Posterior vena cava (tissue), 2 donors: ENCODE measurements around the gene UBL3. TPM values are rescaled to one million over a fixed set of nuclear protein-coding genes. Genes with fewer than 3 reads are reported as not detected.

Source experiments
- DNase-seq: peaks from one replicate; pipeline ENCODE4 v3.0.0-alpha.2; 2020; ENCODE audit warnings: low spot score
- intact Hi-C, 2 donors: fragments of 100-400 bp; cut with DNase I; formaldehyde crosslinking; loops; one replicate each; pipeline versions ENCODE4 v1.14.1 to v1.14.2; 2022 to 2023
- total RNA-seq, 2 donors: library from RNA; stranded (reverse); fragmentation: NEBNext Ultra II Directional; extraction: Animal tissue kit (Norgen Biotek cat#: 25700); gene quantifications; one replicate each; pipeline ENCODE4 v1.2.1, GENCODE V29; 2021
- donor health status: DM: yes; HTN: yes; CAD: no.
- donor health status: DM: yes; HTN: yes; CAD: no.

UBL3 gene
- total RNA-seq, 2 donors from 2014 or later, result 29.6 to 32.9 TPM

GRCh38 chr13:29830000-29830399 is 20.4 kb downstream of the UBL3 start:
- DNase-seq, result no peak
- intact Hi-C loops, result no loop called here

DNA sequence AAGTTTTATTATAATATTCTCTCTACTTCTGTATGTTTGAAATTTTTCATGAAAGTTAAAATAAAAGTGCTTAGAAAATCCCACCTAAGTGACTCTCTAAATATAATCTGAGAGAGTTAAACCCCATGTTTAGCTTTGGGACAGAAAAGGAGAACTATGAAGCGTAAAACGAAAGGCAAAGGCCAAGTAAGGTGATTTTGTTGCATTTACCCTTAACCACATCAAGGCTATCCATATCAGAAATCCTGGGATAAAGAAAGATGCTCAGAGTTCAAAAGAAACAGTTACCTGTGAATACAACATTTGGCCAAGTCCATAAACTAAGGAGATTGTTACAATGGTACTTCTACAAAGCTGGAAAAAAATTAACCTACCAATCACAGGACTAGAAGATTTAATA is 31.3 kb downstream of the UBL3 start:
- intact Hi-C loops, result no loop called here
- DNase-seq, result no peak

DNA sequence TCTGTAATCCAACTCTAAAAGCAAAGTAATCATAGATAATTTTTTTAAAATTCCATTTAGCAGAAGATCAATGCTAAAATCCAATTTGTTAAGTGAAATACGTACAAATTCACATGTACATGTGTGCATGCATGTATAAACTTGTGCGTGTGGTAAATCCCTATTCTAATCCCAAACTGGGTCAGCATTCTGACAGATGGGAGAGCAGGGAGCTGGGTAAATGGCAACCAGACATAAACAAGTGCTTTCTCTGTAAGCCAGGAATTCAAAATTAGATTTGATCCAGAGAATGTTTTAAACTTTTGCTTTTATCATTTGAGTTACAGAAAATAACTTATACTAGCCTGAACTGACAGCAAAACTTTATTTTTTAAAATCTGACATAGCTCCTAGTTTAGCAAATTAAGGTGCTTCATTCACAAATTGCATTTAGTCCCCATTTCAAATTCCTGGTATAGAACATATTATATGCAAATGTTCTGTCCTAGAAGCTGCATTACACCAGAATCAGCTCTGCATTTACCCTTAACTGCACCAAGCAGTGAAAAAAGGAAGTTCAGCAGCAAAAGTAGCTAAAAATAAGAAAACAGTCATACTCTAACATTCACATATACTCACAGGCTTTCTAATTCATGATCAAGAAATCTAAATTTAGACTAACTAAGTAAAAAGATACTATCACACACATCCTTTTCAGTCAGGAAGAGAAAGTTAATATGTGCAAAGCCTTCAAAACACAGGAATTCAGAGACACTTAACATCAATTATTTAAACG is 32.6 kb downstream of the UBL3 start:
- intact Hi-C loops, result no loop called here
- no peak for DNase-seq

GRCh38 chr13:29816715-29817114 is 33.7 kb downstream of the UBL3 start:
- no peak for DNase-seq
- intact Hi-C loops, result no loop called here

GRCh38 chr13:29815336-29815735 is 35.1 kb downstream of the UBL3 start:
- no peak for DNase-seq
- intact Hi-C loops, result no loop called here

GRCh38 chr13:29810898-29811297 is 39.5 kb downstream of the UBL3 start:
- intact Hi-C loops, result no loop called here
- DNase-seq, result no peak

DNA sequence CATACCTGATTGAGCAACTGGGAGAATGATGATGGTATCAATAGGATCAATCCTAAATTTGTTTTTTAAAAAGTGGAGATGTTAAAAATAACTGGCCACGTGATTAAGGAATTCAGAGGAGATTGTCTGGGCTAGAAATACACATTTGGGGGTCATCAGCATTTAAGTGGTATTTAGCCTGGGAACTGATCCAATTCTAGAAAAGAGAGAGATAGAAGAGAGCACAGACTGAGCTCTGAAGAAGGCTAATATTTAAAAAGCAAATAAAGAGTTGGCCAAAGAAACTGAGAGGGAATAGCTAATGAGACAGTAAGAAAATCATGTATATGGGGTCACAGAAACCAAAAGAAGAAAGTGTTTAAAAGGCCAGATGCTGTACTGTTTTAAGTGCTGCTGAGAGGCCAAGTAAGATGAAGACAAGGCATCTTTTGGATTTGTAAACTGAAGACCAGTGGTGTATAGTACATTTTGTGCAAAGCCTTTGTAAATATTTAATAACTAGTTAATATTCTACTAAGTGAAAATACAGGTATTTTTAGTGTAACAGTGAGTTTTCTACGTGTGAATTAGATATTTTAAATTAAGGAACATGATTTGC is 40.2 kb downstream of the UBL3 start:
- intact Hi-C loops, result no loop called here
- DNase-seq, result no peak

- intact Hi-C loops, result no loop called here
- no peak for DNase-seq
Observed at GRCh38 chr13:29808264-29808663, 42.2 kb downstream of the UBL3 start.

DNA sequence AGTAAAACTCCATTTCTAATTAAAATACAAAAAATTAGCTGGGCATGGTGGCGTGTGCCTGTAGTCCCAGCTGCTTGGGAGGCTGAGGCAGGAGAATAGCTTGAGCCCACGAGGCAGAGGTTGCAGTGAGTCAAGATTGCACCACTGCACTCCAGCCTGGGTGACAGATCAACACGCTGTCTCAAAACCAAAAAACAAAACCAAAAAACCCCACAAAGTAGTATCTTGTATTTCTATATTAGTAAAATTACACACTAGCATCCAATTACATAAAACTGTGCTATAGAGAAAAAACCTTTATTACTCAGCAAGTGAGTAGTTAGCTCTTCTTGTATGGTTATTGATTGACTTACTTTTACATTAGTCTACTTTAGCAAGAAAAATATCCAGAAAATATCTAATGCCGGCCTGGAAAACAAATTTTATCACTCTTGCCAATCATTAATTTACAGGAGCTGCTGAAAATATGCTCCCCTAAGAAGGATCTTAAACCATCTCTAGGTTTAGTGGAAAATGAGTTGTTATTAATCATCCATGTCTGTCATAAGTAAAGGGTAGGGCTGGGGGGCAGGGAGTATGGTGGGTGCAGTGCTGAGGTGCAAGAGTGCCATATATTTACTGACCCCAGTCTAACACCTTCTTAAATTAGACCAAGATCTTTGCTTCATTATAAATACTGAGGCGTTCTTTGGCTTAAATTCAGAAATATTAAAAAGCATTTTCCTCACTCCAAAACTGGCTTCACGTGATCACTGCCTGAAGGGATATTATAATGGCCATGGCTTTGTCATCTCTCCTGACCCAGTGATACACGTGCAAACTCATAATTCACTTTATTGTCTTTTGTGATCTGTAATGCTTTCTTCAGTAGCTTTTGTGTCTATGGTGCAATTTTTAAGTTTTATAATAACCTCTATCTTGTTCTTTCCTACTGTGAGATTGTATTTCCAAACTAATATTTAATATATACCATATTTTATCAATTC is 44.1 kb downstream of the UBL3 start:
- DNase-seq, result no peak
- intact Hi-C loops, result no loop called here

GRCh38 chr13:29803221-29803620 is 47.2 kb downstream of the UBL3 start:
- no peak for DNase-seq
- intact Hi-C loops, result no loop called here

DNA sequence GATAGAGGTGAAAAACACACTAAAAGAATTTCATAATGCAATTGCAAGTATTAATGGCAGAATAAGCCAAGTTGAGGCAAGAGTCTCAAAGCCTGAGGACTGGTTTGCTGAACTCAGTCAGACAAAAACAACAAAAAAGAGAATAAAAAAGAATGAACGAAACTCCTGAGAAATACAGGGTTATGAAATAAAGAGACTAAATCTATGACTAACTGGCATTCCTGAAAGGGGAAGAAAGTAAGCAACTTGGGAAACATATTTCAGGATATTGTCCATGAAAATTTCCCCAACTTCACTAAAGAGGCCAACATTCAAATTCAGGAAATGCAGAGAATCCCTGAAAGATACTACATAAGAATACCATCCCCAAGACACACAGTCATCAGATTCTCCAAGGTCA is 47.8 kb downstream of the UBL3 start:
- no peak for DNase-seq
- intact Hi-C loops, result no loop called here

DNA sequence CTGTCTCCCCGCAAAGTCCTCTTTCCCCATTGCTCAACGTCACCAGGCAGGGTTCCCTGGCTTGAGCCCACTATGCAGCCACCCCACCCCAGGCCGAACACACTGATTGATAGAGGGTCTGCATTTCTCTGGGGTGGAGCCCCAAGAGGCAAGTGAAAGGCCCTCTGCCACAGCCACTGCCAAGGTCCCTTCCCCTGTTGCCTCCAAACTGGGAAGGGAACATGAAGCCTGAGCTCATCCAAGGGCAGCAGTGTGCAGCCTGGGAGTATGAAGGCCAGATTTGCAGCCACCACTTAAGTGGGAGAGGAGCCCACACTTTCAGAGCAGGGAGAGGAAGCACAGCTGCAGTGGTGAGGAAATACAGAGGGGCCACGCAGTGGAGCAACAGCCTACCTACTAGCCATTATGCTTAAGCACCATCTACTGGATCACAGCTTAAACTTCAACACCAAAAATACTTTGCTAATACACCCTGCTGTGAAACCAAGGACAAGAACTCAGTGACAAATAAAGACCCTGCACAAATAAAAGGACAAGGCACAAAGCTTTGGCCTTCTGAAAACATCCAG is 48.6 kb downstream of the UBL3 start:
- no peak for DNase-seq
- intact Hi-C loops, result loop anchor here in 1 of 2 donors (1.0 kb wide), 1 partner anchor 22 kb away; no protein-coding TSS in a partner anchor

DNA sequence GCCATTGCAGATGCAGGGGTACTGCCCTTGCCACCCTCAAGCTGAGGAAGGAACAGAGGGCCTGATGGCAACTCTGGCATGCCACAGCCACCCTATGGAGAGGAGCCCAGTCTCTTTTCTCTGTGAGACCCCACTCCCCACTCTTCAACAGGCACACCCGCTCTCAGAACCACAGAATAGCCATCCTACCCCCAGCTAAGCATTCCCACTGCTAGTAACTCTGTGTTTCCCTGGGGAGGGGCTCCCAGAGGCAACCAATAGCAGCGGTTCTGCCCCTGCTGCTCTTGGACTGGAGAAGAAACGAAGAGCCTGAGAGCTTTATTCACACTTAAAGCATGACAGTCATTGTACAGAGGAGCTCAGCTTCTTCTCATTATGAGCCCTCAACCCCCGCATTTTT is 49.3 kb downstream of the UBL3 start:
- intact Hi-C loops, result loop anchor here in 1 of 2 donors (1.0 kb wide), 1 partner anchor 23 kb away; no protein-coding TSS in a partner anchor

DNA sequence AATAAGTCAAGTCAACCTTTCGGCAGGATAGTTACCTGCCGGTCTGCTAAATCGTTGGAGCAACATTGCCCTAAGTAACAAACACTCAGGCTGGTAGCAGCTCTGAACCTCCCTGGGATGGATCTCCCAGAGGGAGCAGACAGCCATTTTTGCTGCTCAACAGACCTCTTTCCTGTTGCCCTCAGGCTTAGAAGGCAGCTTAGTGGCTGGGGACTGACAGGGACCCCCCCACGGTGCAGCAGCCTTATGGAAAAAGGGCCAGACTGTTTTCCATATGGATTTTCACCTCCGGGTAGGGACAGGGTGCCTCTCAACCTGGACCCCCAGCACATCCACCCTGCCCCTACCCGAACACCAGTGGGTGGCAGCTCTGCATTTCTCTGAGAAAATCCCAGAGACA is 49.7 kb downstream of the UBL3 start:
- DNase-seq, result no peak
- intact Hi-C loops, result loop anchor here in 1 of 2 donors (1.0 kb wide), 1 partner anchor 24 kb away; no protein-coding TSS in a partner anchor

More for the DNA sequence above, 49.3 kb downstream of the UBL3 start:
- no peak for DNase-seq

DNA sequence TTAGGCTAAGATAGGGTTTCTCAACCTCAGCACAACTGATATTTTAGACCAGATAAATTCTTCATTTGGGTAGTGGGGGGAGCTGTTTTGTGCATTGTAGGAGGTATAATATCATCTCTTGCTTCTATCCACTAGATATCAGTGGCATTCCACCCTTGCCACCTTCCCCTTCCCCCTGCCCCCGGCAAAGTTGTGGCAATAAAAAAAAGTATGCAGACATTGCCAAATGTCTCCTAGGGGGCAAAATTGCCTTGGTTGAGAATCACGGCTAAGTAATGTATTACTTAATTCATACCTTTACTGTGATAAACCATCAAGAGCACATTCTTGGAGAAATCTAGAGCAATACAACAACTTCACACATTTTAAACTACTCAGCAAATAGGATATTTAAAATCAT is 51.4 kb downstream of the UBL3 start:
- DNase-seq, result no peak
- intact Hi-C loops, result no loop called here

DNA sequence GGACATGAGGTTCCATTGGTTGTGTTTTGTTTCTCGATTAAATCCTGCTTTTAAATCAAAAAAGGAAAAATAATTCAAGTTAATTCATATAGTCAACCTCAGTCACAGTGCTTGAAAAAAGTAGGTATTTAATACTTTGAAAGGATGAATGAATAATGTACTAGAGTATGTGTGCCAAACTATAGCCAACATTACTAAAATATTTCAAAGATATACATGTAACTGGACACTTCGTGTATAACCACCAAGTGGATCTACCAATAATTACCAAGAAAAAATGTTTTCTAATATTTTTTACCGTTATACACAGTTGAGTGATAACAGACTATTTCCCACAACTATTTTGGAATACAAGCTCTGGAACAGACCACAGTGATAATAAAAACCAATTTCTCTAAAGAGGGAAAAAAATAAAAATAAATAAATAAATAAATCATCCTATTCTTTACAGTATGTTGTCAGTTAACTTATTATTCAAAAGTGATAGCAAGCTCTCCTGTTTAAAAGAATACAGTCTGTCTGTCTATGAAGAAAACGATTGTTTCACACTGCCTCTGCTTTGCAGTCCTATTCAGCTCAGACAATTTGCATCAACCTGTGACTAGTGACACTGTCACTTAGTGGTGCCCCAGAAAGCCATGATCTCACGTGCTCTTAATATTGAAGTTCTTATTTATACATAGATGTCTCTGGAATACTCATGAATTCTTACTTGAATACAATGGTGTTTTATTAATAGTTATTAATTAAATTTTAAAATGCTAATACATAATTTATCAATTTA is 58.2 kb downstream of the UBL3 start:
- intact Hi-C loops, result no loop called here
- DNase-seq, result no peak

DNA sequence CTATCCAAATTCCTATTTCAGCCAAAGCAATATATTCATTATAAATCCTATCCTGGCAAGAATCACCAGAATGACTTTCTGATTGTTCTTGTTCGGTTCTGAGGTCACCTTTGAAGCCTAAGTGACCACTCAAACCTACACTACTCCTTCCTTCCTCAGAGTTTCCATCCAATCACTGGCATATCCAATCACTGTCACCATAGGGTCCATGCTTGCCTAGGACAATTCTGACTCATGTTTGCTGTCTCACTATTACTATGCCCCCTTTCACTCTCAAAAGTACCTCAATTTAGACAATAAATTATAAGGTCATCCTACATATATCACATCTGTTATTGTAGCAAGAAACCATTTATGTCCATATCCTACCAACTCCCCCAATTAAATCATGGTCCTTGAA is 58.9 kb downstream of the UBL3 start:
- no peak for DNase-seq
- intact Hi-C loops, result no loop called here

- intact Hi-C loops, result loop anchor here in 1 of 2 donors (10.0 kb wide), 1 partner anchor 328 kb away; no protein-coding TSS in a partner anchor
- DNase-seq, result no peak
Observed at GRCh38 chr13:29786698-29787097, 63.7 kb downstream of the UBL3 start.

DNA sequence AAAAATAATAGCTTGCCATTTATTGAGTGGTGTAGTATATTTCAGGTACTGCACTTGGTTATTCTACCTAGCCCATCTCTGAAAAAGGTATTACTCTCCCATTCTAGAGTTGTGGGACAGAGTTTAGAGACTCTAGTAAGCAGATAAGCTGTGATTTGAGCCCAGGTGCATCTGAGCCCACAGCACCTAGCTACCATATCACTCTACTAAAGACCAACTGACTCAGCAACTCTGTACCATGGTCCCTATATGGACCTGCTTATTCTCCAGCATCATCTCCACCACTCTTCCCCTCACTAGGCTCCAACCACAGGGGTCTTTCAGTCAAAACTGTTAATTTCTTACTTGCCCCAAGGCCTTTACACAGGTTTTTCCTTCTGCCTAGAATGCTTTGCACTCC is 64.4 kb downstream of the UBL3 start:
- no peak for DNase-seq
- intact Hi-C loops, result loop anchor here in 1 of 2 donors (10.0 kb wide), 1 partner anchor 329 kb away; no protein-coding TSS in a partner anchor
